ENCODE measurements around the gene ARHGDIB. TPM values are rescaled to one million over a fixed set of nuclear protein-coding genes. Genes with fewer than 3 reads are reported as not detected.

ARHGDIB gene
- total RNA-seq, 2 donors from 2014 or later: 40.2 to 65.9 TPM

DNA sequence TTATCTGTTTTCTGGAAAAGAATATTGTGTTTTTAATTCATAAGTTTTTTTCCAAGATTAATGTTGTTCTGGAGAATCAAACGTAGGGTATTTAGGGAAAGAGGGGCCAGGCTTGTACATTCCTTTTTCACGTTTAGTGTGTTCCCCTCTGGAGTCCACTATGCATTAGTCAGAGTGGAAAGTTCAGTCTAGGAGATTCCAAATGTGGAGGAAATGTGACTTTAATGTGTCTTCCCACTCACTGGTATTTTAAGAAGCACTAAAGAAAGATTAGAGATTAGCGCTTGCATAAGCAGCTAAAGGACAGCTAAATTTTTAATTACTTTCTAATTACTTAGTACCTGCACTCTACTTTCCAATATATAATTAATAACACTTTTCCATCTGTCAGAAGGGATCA is 7.1 kb upstream of the ARHGDIB start:
- Histone ChIP-seq H3K36me3 (no peaks in the 10 kb centered on the region), H3K27me3 (replicated peaks; ENCODE audit: insufficient read depth) (no peaks in the 10 kb centered on the region), H3K4me1 (replicated peaks) (no peaks in the 10 kb centered on the region), H3K9me3 (no peaks in the 10 kb centered on the region), H3K4me3 (no peak overlapping the region), H3K27ac (no peak overlapping the region)
- TF ChIP-seq POLR2A (IDR thresholded peaks at IDR 0.05) (no peak), POLR2AphosphoS5 (IDR thresholded peaks at IDR 0.05) (no peak)
- TF ChIP-seq, protein P1, sequence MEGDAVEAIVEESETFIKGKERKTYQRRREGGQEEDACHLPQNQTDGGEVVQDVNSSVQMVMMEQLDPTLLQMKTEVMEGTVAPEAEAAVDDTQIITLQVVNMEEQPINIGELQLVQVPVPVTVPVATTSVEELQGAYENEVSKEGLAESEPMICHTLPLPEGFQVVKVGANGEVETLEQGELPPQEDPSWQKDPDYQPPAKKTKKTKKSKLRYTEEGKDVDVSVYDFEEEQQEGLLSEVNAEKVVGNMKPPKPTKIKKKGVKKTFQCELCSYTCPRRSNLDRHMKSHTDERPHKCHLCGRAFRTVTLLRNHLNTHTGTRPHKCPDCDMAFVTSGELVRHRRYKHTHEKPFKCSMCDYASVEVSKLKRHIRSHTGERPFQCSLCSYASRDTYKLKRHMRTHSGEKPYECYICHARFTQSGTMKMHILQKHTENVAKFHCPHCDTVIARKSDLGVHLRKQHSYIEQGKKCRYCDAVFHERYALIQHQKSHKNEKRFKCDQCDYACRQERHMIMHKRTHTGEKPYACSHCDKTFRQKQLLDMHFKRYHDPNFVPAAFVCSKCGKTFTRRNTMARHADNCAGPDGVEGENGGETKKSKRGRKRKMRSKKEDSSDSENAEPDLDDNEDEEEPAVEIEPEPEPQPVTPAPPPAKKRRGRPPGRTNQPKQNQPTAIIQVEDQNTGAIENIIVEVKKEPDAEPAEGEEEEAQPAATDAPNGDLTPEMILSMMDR (IDR thresholded peaks at IDR 0.05): no peak
- no peak for DNase-seq (ENCODE audit: low spot score)
- intact Hi-C loops (cut with DNase I): no loop called here
- 83% methylated on average over 3 of the region's 3 CpGs for WGBS

DNA sequence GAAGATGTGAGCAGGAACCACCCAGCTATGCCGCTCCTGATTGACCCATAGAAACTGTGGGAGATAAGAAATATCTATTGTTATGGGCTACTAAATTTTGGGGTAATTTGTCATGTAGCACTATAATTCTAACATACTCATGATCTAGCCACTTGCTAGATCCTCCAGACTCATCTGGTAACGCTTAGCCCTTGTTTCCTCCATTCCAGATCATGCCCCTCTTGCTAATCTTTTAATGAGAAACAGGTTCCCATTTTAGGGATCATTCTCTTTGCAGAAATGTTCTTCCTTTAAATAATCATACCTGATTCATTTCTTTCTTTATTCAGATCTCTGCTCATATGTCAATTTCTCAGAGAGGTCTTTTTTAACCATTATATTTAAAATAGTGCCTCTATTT is 3.8 kb upstream of the ARHGDIB start:
- Histone ChIP-seq H3K27me3 (replicated peaks; ENCODE audit: insufficient read depth) (no peaks in the 10 kb centered on the region), H3K4me3 (no peak overlapping the region), H3K36me3 (no peaks in the 10 kb centered on the region), H3K27ac (no peak overlapping the region), H3K4me1 (replicated peaks) (peaks cover 2% of the 10 kb centered on the region), H3K9me3 (no peaks in the 10 kb centered on the region)
- intact Hi-C loops (cut with DNase I): no loop called here
- 95% methylated on average over 2 of the region's 2 CpGs for WGBS
- no peak for TF ChIP-seq POLR2AphosphoS5 (IDR thresholded peaks at IDR 0.05)
- no peak for TF ChIP-seq POLR2A (IDR thresholded peaks at IDR 0.05)
- TF ChIP-seq, protein P1 (IDR thresholded peaks at IDR 0.05): no peak
- DNase-seq (ENCODE audit: low spot score): no peak

DNA sequence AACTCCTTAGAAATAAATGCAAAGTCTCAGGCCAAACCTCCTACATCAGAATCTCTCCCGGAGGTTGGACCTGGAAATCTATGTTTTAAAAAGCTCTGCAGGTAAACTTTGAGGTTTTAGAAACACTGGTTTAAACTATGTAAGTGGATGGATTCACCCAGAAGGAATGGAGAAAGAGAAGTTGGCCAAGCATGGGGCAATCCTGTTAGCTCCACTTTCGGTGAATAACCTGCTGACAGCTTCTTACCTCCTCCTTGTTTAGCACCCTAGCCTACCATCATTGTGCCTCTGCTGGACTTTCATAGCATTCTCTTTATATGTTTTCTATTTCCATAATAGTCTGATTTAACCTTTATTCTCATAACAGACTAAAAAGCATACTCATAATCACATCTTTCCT is 3.0 kb upstream of the ARHGDIB start:
- intact Hi-C loops (cut with DNase I): no loop called here
- Histone ChIP-seq H3K36me3 (no peaks in the 10 kb centered on the region), H3K27ac (no peak overlapping the region), H3K4me3 (no peak overlapping the region), H3K9me3 (no peaks in the 10 kb centered on the region), H3K27me3 (replicated peaks; ENCODE audit: insufficient read depth) (no peaks in the 10 kb centered on the region), H3K4me1 (replicated peaks) (peaks cover 2% of the 10 kb centered on the region)
- no peak for DNase-seq (ENCODE audit: low spot score)
- TF ChIP-seq POLR2A (IDR thresholded peaks at IDR 0.05) (no peak), POLR2AphosphoS5 (IDR thresholded peaks at IDR 0.05) (no peak)
- TF ChIP-seq, protein P1 (IDR thresholded peaks at IDR 0.05): no peak
- WGBS: 63% methylated on average over 2 of the region's 2 CpGs

DNA sequence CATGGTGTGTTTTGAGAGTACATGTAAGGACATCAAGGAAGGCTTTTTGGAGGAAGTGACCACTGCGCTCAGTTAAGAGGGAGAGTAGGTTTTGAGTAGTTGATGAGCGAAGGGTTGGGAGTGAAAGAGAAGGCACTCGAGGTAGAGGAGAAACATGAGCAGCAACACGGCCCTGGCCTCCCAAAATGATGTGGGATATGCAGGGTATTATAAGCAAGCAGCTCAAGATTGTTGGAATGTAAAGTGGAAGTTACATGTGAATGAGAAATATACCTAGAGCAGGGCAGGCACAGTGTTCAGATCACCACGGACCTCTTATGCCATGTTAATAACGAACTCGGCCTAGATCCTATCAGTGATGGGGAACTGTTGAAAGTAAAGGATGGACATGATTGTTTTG is 2.1 kb upstream of the ARHGDIB start:
- TF ChIP-seq POLR2A (IDR thresholded peaks at IDR 0.05) (no peak), POLR2AphosphoS5 (IDR thresholded peaks at IDR 0.05) (no peak)
- TF ChIP-seq, protein P1 (IDR thresholded peaks at IDR 0.05): no peak
- Histone ChIP-seq H3K36me3 (no peaks in the 10 kb centered on the region), H3K27ac (no peak overlapping the region), H3K9me3 (no peaks in the 10 kb centered on the region), H3K4me1 (replicated peaks) (peaks cover 2% of the 10 kb centered on the region), H3K4me3 (no peak overlapping the region), H3K27me3 (replicated peaks; ENCODE audit: insufficient read depth) (no peaks in the 10 kb centered on the region)
- no peak for DNase-seq (ENCODE audit: low spot score)
- intact Hi-C loops (cut with DNase I): no loop called here
- WGBS: 91% methylated on average over 7 of the region's 7 CpGs

DNA sequence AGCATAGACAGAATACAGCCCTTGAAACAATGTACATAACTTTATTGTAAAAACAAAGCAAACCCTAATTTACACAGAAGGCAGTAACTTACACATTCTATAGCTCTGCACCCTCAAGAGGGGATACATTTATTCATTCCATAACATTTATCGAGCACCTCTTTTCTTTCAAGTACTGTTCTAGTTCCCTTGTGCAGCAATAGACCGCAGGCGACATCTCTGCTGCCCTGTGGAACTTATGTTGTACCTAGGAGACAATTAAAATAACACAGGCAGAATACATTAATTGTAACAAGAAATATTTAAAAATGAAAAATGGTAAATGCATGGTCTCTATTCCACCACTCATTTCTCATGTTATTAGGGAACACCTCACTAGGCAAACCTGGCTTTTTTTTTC is 1.4 kb upstream of the ARHGDIB start:
- TF ChIP-seq POLR2AphosphoS5 (IDR thresholded peaks at IDR 0.05): no peak
- TF ChIP-seq, protein P1 (IDR thresholded peaks at IDR 0.05): no peak
- no peak for TF ChIP-seq POLR2A (IDR thresholded peaks at IDR 0.05)
- H3K4me1 ChIP-seq (replicated peaks): peaks cover 2% of the 10 kb centered on the region
- no peaks in the 10 kb centered on the region for H3K36me3 ChIP-seq
- H3K4me3 ChIP-seq: no peak overlapping the region
- no peak overlapping the region for H3K27ac ChIP-seq
- no peaks in the 10 kb centered on the region for H3K9me3 ChIP-seq
- WGBS: 92% methylated on average over 3 of the region's 3 CpGs
- DNase-seq (ENCODE audit: low spot score): no peak
- intact Hi-C loops (cut with DNase I): no loop called here
- no peaks in the 10 kb centered on the region for H3K27me3 ChIP-seq (replicated peaks; ENCODE audit: insufficient read depth)
